NOMO-1 treated with dmso at 0.1 percent for 144 hours (cell line): ENCODE measurements around the gene C15orf62.

Experiments used
- DNase-seq: peaks from one replicate; lab custom pipeline; 2025; ENCODE audit not compliant: unreplicated experiment; lab: John Stamatoyannopoulos, UW

The C15orf62 gene

DNA sequence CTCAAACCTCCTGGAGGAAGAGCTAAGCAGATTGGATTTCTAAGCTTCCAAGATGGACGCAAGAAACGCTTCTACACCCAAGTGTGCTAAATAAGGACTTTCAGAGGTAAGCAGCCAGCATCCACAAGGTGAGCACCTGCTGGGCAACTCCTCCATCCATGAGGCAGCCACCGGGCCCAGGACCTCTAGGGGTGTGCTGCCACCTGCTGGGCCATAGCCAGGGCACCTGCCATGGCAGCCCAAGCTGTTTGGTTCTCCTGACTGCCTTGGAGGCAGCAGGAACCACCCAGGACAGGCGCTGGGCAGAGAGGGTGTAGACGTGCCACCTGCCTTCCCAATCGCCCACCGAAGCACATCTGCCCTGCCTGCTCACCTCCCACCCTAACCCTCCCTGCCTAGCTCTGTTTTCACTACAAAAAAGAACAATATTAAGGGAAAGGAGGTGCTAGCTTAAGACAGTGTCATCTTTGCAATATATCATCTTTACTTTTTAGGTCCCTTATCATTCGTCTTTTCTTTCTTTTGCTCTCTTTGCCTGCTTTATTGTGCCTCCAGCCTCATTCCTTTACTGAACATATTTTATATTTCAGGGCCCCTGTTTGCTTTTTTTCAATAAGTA lies 12.9 kb downstream of the C15orf62 start:
- no peak for DNase-seq

DNA sequence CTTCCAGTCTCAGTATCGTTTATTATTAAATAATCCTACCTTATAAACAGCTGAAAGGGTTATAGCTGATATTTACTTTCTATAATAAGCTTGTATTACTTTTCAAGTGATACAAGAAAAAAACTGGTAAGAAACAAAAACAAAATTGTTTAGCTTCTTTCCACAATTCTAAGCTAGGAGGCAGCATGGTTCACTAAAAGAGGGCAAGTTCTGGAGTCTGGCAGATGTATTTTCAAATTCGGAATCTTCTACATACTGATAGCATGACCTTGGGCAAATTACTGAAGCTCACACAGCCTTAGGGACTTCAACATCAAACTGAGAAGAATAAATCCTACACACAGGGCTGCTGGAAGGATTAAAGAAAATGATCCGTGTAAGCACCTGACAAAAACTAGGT lies 15.4 kb downstream of the C15orf62 start:
- DNase-seq, result no peak

DNA sequence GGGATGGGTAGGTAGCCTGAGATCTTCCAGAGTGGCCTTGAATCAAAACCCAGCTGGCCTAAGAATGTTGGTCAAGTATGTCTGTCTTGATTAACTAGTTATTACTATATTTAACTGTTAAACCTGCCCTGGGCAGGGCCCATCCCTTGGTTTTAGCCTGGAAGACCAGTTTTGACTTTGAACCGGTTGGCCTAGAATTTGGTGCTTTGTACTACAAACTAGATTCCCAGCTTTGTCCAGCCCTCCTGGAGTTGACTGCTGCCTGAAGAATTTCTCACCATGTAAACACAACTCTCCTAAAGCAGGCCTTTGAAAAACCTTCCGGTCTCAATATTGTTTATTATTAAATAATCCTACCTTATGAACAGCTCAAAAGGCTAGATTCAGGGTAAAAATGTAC lies 16.0 kb downstream of the C15orf62 start:
- no peak for DNase-seq

DNA sequence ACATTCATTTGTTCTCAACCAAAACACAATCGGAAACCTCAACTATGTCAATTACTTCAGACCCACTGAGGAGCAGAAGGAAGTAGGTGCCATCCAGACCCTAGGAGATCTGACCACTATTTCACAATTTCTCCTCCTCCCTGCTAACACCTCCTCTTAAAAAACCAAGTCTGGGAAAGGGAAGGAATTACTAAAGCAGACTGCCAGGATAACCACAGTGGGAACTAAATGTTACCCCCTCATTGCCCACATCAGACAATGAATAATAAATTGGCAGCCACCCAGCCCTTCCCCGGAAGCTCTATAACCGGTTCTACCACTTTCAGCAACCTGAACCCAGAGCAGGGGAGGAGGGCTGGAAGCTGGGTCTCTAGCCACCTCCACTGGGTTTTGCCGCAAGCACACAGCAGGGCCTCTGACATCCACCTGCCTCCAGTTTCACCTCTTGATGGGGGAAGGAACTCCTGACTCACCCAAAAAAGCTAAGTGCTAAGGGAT lies 17.6 kb downstream of the C15orf62 start:
- DNase-seq, result no peak

DNA sequence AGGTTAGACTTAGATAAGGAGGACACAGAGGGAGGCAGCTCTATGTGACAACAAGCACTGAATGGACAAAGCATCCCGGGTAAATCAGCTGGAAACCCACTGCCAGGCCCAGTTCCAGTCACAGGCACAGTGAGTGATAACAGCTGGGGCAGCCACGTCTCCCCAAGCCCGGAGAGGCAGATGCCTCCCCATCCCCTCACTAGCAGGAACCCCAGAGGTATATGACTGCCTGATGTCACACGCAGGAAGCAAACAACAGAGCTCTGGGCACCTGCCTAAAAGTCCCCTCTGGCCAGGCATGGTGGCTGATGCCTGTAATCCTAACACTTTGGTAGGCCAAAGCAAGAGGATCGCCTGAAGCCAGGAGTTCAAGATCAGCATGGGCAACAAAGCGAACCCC lies 18.2 kb downstream of the C15orf62 start:
- DNase-seq, result no peak

- DNase-seq, result no peak
Measured at GRCh38 chr15:40789119-40789518, 19.3 kb downstream of the C15orf62 start.

DNA sequence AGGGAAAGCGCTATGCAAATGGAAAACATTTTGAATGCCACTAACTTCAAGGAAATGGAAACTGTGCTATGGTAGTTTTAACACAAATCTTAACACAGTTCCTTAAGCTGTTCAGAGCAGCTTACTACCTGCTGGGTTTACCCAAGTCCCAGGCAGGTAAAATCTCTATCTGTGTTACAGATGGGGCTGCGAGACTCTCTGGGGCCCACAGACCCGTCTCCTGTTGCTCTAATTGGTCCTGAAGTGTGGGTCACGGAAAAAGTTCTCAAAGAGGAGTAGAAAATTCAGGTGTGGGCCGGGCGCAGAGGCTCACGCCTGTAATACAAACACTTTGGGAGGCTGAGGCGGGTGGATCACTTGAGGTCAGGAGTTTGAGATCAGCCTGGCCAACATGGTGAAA lies 20.2 kb downstream of the C15orf62 start:
- DNase-seq, result no peak

DNA sequence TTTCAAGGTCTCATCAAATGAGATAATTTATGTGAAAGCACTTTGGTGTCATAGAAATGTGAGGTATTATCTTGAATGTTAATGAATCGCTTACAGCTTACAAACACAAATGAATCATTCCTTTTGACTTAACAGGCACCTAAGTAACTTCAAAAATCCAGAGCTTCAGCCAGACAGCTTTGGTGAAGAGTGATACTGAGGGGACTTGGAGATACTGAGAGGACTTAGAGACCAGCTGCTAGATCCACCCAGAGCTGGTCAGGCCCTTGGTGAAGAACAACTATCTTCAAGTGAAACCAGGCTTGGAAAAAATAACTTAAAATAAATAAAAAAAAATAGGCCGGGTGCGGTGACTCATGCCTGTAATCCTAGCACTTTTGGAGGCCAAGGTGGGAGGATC lies 20.9 kb downstream of the C15orf62 start:
- DNase-seq, result no peak

DNA sequence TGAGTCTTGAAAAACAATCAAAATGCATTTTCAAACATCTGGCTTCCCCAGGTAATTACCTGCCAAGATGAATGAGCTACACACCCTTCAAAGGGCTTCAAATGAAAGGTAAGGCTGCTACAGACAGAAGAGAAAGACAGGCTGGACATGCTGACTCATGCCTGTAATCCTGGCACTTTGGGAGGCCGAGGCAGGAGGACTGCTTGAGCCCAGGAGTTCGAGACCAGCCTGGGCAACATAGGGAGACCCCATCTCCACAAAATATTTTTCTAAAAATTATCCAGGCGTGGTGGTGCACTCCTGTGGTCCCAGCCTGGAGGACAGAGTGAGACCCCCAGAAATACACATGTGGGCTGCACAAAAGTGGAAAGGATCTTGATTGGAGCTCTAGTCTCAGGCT lies 22.6 kb downstream of the C15orf62 start:
- DNase-seq, result no peak

- DNase-seq, result no peak
Measured at GRCh38 chr15:40793216-40793989, 23.6 kb downstream of the C15orf62 start.

DNA sequence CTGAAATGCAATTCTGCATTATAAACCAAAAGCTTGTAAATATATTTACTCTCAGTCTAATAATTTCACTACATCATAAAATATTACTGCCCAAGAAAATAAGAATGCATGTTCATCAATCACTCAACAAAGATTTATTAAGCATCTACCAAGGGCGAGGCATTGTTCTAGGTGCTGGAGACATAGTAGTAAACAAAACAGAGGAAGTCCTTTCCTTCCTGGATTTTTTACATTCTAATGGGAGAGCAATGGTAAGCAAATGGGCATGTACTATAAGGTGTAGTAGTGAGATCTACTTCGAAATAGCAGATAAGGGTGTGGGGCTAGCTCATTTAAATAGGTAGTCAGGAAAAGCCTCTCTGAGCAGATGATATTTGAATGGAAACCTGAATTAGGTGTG lies 26.3 kb downstream of the C15orf62 start:
- DNase-seq, result no peak

- DNase-seq, result no peak
Measured at GRCh38 chr15:40796512-40796911, 26.7 kb downstream of the C15orf62 start.

DNA sequence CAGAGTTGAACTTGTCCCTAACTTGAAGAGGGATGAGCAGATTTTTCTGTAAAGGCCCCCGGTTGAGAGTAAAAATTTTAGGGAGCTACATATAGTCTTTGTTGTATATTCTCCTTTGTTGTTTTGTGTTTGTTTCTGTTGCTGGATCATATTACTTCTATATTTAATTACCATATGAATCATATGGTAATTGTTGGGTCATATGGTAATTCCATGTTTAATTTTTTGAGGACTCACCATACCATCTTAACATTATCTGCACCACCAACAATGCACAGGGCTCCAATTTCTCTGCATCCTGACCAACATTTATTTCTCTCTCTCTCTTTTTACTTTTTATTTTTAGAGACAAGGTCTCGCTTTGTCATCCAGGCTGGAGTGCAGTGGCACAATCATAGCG lies 29.7 kb downstream of the C15orf62 start:
- no peak for DNase-seq

- DNase-seq, result no peak
Measured at GRCh38 chr15:40803076-40803475, 33.3 kb downstream of the C15orf62 start.

GRCh38 chr15:40803688-40804087 lies 33.9 kb downstream of the C15orf62 start:
- DNase-seq, result no peak

DNA sequence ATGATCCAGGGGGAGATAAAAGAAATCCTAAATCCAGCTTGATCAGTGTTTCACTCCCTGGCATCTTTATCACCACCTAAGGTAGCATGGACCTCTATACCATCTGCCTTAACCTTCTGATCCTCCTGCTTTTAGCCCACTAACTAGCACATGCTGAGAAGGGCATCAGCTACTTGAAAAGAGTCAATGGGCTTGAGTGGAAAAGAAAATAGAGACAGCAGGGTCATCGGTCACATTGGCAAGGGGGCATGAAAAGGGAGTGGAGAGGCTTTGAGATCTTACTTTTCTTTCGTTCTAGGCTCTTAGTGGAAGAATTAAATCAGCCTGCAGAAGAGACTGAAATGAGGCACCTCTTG lies 36.9 kb downstream of the C15orf62 start:
- no peak for DNase-seq

DNA sequence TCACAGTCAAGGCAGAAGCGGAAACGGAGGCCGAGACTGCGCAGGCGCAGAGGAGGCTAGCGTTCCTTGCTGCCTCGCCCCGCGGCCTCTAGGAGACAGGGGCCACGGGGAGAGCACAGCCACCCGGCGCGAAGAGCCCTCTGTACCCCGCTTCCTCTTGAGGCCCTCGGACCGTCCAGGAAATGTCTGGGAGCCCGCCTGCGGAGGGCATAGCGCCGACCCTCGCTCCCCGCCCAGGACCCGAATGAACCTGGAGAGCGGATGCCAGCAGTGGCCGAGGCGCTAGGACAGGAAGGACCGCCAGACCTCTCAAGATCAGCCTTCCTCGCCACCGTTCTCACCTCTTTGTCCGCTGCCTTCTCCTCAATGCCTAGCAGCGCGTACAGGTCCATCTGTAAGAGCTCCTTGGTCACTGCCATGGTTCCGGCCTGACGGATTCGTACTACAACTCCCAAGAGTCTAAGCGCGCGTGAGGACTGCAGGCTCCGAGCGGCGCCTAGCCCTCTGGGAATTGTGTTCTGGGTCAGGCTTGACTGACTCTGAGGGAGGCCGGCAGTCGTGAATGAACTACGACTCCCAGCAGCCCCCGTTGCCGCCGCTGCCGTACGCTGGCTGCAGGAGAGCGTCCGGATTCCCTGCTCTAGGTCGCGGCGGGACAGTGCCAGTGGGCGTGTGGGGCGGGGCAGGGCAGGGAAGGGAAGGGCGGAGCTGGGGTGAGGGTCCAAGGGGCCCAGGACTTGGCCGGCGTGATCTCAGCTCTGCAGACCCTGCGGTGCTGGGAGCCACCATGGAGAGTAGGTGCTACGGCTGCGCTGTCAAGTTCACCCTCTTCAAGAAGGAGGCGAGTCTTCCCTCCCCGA lies 37.5 kb downstream of the C15orf62 start, which contains the start of the genes DNAJC17 and ZFYVE19:
Gene DNAJC17 (minus strand): TSS at position 446 of the 860 bp plus-strand sequence. CDS start 27 bp downstream, at position 419.
Gene ZFYVE19 (plus strand): TSS at position 62 of the 860 bp plus-strand sequence. CDS start 501 bp downstream, at position 563.
- DNase-seq, result peak; percentile 98

DNA sequence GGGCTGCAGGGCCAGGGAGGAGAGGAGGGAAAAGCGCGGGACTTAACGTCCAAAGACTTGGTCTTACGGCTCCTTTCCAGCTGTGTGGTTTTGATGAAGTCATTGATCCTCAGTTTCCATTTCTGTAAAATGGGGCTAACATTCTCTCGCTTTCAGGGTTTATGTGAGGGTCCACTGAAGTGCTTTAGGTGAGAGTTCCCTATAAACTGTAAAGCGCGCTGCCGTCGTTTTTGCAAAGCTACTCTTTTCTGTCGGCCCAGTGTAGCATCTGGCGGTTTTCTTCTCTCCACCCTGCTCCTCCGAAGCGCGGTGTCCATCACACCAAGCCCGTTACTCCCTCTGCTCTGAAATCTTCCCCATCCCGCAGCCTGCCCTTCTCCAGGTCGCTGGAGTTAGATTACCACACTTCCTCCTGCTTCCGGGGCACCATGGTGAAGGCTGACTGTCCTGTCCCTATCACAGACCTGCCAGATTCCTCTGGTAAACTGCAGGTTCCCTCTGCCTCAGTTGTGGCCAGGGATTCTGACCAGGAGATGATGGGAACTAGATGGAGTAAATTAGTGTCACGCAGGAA lies 38.2 kb downstream of the C15orf62 start:
- DNase-seq, result no peak

GRCh38 chr15:40808861-40809450 lies 39.2 kb downstream of the C15orf62 start:
- DNase-seq, result no peak

- DNase-seq, result no peak
Measured at GRCh38 chr15:40812721-40813425, 43.1 kb downstream of the C15orf62 start.
